Epithelial cell of esophagus (primary cell): ENCODE data around the gene TNNI3K.

Experiments used
- DNase-seq: peaks from one replicate; pipeline ENCODE4 v3.0.0; 2010; ENCODE audit warnings: low read depth
- H3K4me3 ChIP-seq: 2 replicates; pipeline ENCODE4 v1.5.1; 2011; ENCODE audit warnings: mild to moderate bottlenecking, low read length, control low read depth
- TF ChIP-seq, protein P1 (sequence below): IDR thresholded peaks from 2 replicates; pipeline ENCODE4 v1.5.1; 2011; ENCODE audit warnings: low read depth, mild to moderate bottlenecking, low read length, control low read depth, inconsistent platforms; ENCODE audit not compliant: insufficient read depth; ENCODE audit errors: missing control alignments

TNNI3K gene

DNA sequence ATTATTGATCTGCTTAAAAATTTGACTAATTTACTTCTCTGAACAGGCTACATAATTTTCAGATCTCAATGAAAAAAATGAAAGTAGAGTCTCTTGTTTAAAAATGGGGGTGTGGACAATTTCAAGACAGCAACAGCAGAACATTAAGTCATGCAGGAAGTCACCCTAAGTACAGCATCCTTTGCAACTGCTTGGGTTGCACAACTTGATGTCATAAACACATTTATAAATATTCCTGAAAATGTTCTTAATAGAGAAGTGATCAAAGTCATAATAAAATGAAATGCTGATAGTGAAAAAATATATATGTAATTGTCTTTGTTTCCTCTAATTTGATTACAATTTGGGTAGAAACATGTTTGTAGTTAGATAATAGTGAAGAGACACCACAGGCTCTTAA lies 79.3 kb downstream of the TNNI3K start:
- DNase-seq, result no peak
- TF ChIP-seq, protein P1, sequence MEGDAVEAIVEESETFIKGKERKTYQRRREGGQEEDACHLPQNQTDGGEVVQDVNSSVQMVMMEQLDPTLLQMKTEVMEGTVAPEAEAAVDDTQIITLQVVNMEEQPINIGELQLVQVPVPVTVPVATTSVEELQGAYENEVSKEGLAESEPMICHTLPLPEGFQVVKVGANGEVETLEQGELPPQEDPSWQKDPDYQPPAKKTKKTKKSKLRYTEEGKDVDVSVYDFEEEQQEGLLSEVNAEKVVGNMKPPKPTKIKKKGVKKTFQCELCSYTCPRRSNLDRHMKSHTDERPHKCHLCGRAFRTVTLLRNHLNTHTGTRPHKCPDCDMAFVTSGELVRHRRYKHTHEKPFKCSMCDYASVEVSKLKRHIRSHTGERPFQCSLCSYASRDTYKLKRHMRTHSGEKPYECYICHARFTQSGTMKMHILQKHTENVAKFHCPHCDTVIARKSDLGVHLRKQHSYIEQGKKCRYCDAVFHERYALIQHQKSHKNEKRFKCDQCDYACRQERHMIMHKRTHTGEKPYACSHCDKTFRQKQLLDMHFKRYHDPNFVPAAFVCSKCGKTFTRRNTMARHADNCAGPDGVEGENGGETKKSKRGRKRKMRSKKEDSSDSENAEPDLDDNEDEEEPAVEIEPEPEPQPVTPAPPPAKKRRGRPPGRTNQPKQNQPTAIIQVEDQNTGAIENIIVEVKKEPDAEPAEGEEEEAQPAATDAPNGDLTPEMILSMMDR, result no peak
- H3K4me3 ChIP-seq, result no peak overlapping the region

DNA sequence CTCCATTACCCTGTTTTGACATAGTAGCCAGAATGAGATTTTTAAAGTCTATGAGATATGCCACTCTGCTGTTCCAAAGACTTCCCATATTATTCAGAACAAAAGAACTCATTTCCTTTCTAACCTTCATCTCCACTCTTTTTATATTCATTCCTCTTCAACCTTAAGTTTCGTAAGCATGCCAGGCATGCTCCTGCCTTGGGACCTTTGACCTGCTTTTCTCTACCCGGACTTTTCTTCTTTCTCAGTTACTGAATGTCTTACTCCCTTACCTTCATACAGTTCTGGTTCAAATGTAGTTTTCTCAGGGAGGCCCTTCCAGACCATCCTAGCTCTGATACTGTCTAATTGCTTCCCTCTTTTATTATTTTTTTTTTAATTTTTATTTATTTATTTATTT lies 81.1 kb downstream of the TNNI3K start:
- TF ChIP-seq, protein P1, result no peak
- H3K4me3 ChIP-seq, result no peak overlapping the region
- DNase-seq, result no peak

DNA sequence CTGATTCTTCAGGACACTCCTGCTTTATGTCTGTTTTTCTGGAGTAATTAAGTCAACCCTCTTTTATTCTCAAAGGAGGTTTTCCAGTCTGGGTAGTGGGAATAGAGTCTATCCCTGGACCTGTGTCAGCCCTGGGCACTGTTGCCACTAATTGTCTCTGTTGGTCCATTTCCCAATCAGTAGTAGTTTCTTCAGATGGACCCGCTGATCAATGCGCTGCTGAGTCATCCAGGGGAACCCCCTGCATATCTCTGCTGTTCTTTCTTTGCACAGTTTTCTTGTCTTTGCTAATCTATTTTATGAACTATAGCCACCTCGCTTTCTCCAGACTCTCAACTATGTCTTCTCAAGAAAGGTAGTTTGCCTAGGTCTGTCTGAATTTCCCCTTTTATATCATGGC lies 82.5 kb downstream of the TNNI3K start:
- DNase-seq, result peak; percentile 0
- H3K4me3 ChIP-seq, result no peak overlapping the region
- TF ChIP-seq, protein P1, result no peak

DNA sequence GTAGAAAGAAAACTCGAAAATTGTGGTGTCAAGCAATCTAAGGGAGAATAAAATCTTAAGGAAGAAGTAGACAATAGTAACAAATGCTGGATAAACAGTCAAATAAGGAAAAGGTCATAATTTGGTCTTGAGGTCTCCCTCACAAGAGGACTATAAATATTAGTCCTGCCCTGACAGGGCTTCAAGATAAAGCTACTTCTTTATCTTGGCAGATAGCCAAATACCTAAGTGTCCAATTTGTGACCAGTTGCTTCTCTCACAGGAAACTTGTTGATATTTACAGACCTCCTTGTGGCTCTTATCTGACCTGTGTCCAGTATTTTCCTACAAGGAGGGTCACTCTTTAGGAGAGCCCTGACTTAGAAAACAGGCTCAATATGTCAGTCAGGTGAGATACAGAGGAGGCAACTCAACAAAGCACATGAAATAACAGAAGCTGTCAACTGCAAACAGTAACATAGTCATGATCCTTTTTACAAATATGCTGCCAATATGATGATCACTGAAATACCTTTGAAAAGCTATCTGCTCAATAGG lies 88.8 kb downstream of the TNNI3K start:
- TF ChIP-seq, protein P1, result no peak
- H3K4me3 ChIP-seq, result no peak overlapping the region
- no peak for DNase-seq

DNA sequence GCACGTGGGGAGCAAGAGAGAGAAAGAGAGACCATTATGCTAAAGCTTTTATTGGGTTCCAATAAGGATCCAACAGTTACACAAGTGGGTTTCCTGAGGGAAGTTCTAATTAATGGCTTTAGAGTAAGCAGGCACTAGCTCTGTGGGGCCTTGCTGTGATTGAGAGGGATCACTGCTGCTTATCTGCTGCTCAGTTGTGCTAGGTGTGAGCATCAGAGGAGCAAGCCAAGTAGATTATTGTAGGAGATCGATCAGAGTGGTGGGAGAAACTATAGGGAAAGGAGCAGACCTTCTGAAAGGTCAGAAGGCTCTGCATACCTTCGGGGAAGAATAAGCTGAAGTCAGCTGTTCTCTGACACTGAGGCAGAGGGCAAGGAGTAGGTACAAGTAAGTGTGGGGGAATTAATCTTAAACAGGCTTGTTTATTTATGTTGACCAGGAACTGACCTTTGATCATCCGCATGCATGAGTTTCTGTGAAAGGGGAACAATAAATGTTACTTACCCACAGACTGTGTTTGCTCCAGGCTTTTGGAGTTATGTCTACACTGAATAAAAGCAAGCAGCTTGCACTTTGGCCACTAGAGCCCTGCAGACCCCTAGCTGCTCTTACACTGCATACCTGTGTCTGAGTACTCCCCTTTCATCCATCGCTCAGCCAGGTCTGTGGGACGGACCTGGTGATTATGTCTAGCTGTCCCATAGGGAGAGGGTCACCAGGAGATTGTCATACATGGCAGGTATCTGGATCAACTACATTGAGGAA lies 89.7 kb downstream of the TNNI3K start:
- DNase-seq, result no peak
- TF ChIP-seq, protein P1, result no peak
- H3K4me3 ChIP-seq, result no peak overlapping the region

DNA sequence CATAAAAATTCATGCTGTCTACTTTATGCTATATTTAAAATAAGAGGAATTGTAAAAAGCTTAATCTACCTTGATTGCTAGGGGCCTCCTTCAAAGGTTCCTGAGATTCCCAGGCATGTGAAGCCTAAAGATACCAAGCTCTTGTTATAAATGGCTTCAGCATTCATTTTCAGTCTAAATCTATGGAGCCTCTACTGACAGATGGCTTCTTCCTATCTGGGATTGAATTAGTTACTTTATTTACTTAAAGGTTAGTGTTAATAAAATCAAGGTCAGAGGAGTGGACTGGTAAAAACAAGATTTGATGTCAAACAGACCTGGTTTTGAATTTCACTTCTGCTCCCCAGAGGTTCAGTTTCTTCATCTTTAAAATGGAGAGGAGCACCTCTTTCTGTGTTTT lies 93.7 kb downstream of the TNNI3K start:
- no peak overlapping the region for H3K4me3 ChIP-seq
- no peak for DNase-seq
- TF ChIP-seq, protein P1, result no peak

DNA sequence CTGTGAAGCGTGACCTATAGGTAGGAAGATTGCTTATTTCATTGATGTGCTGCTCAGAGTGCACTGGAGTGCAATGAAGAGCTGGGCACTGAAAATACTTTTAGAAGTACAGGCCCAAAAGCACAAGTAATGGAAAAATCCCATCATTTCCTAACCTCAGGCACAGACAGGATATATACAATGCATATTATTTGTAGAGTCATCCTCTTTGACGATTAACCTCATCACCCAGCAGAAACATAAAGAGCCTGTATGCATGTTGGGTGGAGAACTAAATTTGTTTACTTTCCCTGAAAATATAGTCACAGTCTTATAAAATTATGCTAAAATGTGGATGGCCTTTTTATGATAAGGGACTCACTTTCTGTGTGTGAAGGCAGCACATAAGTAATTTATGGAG lies 98.1 kb downstream of the TNNI3K start:
- no peak overlapping the region for H3K4me3 ChIP-seq
- TF ChIP-seq, protein P1, result no peak
- DNase-seq, result no peak
